GM21576 (cell line): ENCODE measurements around the gene ADCYAP1.

Experiments
- ATAC-seq: cut with Tn5 transposase; IDR thresholded peaks from one replicate; pipeline ENCODE4 v1.9.1; 2021; ENCODE audit warnings: mild to moderate bottlenecking, moderate library complexity; ENCODE audit not compliant: unreplicated experiment

Gene ADCYAP1

DNA sequence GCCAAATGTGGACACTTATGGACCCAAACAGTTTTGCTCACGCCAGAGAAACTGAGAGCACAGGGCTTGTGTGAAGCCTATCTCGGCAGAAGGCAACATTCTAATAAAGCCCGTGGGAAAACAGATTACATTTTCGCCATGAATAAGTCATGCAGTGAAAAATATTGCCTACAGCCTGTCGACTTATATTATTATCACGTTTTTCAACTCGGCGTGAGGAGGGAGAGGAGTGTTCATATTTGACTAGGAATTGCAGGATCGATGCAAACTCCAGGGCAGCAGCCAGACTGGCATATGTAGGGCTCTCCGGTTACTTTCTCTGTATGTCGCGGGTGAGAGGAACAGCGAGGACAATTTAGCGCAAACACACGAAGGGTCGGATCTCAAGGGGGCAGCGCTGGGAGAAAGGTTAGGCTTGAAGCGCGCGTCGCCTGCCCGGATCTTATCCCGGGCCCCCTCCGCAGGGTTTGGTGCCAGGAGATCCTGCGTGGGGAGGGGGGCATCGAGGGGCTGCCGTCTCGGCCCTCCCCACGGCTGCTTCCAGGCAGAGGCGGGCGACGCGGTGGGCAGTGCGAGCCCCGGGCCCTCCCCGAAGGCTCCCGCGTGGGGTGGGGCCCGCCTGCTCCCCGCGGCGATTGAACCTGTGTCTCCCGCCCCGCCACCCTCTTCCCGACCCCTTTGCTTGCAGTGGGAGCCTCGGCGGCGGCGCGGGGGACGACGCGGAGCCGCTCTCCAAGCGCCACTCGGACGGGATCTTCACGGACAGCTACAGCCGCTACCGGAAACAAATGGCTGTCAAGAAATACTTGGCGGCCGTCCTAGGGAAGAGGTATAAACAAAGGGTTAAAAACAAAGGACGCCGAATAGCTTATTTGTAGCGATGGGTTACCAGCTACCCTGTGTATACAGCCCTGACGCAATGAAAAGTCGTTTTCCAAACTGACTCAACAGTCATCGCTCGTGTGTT, 4.4 kb downstream of the ADCYAP1 start:
- ATAC-seq, result no peak

DNA sequence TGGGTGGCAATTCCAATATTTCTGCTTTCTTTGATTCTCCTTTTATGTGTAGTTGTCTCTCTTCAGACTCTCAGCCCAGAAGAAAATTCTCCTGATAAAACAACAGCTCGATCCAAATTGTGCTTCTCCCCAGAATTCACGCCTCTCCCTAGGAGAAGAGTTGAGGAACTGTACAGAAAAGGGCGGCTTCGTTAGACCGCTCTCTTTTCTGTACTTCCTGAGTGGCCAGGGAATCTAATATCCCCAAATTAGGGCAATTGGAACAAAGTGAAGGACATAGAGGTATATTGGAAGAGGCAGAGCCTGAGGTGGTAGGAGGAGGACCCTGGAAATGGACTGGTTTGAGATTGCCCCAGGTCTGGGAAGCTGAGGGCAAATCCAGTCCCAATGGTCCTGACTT, 5.6 kb downstream of the ADCYAP1 start:
- no peak for ATAC-seq

DNA sequence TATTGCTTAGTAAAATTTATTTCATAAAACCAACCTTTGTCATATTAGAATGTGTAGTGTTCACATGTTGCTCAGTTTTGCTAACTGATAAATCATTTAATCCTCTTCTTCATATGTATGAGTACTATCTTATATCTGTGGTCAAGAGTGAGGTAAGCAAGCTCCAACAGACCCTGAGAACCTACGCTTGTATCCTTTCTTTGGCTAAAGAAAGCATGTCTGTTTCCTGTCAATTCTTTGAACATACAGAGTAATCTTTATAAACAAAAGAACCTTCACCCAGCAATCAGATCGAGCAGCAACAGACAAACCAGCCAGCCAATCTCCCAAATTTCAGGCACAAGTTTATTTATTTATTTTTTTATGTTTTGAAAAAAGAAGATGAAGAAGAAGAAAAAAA, 6.4 kb downstream of the ADCYAP1 start:
- no peak for ATAC-seq

GRCh38 chr18:911486-911885, 6.8 kb downstream of the ADCYAP1 start:
- no peak for ATAC-seq

GRCh38 chr18:916562-916961, 11.9 kb downstream of the ADCYAP1 start:
- no peak for ATAC-seq

DNA sequence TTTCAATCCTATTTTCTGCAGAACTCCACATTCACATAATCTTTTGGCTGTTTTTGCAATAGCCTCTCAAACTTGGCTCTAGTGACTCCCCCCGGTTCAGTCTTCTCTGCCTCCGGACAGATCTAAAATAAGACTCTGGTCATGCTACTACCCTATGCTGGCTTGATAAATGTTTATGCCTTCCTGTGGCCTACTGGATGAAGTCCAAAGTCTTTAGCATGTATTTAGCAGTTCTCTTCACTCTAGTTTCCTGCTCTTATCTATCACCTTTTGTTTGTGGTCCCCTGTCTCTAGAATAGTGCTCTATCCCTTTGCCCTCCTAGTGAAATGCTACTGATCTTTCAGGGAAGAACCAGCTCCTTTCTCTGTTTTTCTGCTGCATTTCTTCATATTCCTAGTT, 14.4 kb downstream of the ADCYAP1 start:
- no peak for ATAC-seq

- ATAC-seq, result no peak
Measured at GRCh38 chr18:923144-923866, 18.6 kb downstream of the ADCYAP1 start.

DNA sequence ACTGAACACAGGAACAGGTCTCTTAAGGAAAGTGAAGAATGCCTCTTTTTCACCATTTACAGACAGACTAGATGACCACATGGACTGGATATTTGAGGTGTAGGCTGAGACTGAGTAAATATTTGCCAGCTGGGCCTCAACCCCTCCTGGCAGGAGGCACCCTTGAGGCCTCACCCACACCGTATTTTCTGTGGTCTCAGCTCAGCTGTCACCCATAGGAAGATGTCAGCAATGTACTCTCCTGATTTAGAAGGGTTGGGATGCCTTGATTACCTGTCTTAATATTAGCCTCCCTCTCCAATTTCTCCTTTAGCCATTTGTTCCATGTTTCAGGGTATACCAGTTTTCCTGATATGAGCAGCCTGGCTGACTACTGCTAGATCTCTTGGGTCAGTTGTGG, 20.3 kb downstream of the ADCYAP1 start:
- no peak for ATAC-seq

DNA sequence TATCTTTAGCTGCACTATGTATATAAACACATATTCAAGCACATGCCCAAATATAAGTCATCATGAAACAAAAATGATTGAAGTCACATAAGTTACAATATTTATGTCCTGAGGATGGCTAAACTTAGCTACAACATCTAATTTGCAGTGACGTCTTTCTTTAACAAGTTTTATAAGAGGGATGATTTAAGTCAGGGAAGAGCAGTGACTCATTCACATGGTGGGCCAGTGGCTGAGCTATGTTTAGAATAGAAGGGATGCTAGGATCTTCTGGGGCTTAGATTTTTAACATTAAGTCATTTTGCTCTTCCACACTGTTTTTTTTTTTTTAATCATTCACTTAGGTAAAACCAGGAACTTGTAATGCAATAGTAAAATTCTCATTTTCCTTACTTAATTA, 22.3 kb downstream of the ADCYAP1 start:
- ATAC-seq, result no peak

DNA sequence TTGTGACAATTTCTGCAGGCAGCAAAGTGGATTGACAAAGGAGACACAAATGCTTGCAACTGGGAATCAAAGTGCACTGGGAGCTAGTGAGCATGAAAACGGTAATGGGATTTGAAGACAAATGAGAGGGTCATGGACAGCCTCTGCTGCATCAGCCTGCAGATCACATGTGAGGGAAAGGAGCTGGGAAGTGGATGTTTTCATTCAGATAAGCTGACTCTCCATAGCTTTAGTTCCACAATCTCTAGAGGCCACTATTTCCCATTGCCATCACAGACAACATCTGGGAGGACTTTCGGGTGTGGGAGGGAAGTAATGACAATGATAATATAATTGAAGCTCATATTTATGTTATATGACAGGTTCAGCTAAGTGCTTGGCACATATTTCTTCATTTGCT, 28.4 kb downstream of the ADCYAP1 start:
- ATAC-seq, result no peak

- no peak for ATAC-seq
Measured at GRCh38 chr18:934518-935133, 30.0 kb downstream of the ADCYAP1 start.

- ATAC-seq, result no peak
Measured at GRCh38 chr18:936941-937340, 32.3 kb downstream of the ADCYAP1 start.

DNA sequence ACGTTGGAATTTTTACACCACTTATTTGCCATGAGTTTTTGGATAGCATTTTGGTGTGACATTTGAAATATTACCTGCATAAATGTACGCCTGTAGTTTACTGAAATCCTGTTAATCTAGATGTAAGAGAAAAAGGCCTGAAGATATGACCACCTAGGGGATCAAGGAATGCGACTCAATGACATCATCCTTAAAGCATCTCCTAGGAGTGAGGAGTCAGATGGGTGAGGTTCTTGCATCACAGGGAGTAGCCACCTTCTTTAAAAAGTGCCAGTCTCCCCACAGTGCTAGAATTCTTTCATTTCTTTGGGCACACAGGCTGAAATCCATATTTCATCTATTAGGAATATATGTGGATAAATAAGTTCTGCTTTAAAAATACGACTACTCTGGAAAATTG, 34.5 kb downstream of the ADCYAP1 start:
- no peak for ATAC-seq

- ATAC-seq, result no peak
Measured at GRCh38 chr18:939958-940357, 35.3 kb downstream of the ADCYAP1 start.

DNA sequence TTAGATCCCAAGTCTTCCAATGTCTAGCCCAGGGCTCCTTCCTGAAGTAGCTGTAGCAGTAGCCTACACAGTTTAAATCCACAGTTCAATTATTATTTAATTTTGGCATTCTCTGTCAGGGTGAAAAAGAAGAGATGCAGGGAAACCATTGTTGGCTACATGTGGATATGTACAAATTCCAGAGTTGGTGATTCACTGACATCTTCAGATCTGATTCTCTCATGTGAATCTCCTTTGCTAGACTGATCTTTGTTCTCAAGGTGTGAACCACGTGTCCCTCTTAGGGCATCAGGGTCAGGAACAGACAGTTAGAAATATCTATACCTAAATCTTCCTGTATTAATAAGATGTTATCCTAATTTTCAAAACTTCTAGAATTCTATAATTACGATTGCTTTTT, 36.7 kb downstream of the ADCYAP1 start:
- ATAC-seq, result no peak

- no peak for ATAC-seq
Measured at GRCh38 chr18:944440-944839, 39.8 kb downstream of the ADCYAP1 start.

DNA sequence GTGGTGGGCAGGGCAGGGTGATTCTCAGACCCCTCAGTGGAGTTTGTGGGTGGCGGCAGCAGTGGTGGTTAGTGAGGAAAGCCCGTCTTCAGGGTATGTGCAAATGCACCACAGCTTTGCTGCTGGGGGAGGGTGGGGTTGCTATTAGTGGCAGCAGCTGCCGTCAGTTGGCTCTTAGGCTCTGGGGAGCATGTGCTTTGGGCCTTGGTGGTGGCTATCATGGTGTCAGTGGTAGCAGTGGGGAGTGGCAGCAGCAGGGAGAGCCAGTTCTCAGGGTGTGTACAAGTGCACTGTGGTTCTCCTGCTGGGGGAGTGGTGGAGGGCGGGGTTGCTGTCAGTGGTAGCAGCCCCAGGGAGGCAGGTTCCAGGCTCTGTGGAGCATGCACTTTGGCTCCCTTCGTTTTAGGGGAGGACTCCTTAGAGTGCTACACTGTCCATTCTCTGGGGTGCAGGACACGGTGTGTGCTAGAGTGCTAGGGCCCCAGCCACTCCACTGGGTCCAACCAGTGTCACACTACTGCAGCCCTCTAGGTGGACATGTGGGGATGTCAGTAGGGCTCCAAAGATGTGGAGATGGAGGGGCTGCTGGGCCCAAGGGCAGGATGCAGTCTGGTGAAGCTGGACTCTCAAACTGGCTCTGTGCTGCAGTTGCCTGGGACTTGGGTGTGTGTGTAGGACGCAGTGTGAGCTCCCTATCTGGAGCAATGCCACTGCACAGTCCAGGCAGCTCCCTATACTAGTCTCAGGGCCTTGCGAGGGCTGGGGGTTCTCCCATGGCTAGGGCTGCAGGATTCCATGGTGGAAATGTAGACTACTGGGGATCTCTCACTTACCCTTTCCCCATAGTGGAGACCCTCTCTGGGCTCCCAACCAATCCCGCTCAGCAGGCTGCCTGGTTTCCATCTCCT, 45.3 kb downstream of the ADCYAP1 start:
- no peak for ATAC-seq

DNA sequence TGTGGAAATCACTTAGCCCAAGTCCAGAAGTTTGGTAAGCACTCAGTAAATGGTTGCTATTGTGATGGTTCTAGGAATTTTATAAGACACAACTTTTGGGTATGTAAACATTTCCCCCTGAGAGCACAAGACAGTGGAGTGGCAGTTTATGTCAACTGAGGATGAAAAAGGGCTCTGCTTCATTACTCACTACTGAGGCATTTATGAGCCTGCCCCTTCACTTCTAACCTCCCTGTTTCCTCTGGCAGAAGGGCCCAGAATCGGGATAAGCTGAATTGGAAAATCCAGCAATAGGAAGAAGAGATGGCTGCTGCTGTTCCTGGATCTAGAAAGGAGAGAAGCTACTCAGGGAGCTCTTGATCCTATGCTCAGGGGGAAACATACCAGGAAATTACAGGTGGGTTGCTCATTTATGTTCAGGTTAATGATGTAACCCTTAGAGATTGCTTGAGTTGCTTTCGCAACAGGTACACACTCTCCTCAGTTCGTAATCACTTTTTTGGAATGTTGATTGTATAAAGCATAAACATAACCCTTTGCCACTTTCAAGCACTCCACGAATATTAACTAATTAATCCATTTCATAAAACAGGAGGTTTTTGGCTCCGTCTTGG, 46.3 kb downstream of the ADCYAP1 start:
- ATAC-seq, result no peak

GRCh38 chr18:955384-956066, 50.9 kb downstream of the ADCYAP1 start:
- ATAC-seq, result no peak

GRCh38 chr18:957829-958228, 53.2 kb downstream of the ADCYAP1 start:
- no peak for ATAC-seq
